PFSK-1 (cell line): Measurements from ENCODE around the gene HOXC11.

Experiments
- POLR2AphosphoS5 ChIP-seq: IDR thresholded peaks from 2 replicates; pipeline ENCODE4 v1.6.1; 2012; ENCODE audit warnings: low read depth, mild to moderate bottlenecking, control low read depth, low read length, moderate library complexity
- TAF1 ChIP-seq: IDR thresholded peaks from 2 replicates; pipeline ENCODE4 v1.6.1; 2012; ENCODE audit warnings: low read length, control low read depth, borderline replicate concordance; ENCODE audit not compliant: insufficient read depth
- TF ChIP-seq, protein P1 (sequence below), 2 experiments: IDR thresholded peaks; 2 replicates each; pipeline versions ENCODE4 v1.6.1 to v1.8.0; 2011 to 2012; ENCODE audit warnings: low read depth in 2 of 2, low read length in 2 of 2, control low read depth in 1 of 2, inconsistent platforms in 1 of 2, mild to moderate bottlenecking in 1 of 2, moderate library complexity in 1 of 2; ENCODE audit not compliant: insufficient read depth in 1 of 2

DNA sequence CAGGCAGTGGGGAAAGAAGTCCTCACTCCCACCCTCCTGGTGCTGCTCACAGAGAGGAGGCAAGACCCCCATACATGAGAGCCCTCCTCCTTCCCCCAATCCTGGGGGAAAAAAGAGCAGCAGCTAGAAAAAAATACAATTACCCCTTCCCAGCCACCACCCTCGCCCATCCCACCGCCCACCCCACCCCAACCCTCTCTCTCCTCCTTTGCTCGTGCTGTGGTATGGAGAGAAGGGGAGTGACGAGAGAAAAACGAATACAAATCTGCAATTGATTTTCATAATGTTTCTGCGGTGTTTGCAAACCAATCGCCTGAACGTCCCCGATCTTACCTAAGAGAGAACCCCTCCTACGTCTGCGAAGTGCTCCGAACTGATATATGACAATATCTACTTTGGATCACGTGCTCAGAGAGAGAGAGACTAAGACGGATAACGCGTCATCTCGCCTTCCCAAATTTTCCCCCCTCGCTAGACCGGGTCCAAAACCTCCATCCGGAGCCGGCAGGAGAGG lies at the start of gene HOXC11:
- TF ChIP-seq TAF1 = no peak
- TF ChIP-seq POLR2AphosphoS5 = no peak
- TF ChIP-seq, protein P1, sequence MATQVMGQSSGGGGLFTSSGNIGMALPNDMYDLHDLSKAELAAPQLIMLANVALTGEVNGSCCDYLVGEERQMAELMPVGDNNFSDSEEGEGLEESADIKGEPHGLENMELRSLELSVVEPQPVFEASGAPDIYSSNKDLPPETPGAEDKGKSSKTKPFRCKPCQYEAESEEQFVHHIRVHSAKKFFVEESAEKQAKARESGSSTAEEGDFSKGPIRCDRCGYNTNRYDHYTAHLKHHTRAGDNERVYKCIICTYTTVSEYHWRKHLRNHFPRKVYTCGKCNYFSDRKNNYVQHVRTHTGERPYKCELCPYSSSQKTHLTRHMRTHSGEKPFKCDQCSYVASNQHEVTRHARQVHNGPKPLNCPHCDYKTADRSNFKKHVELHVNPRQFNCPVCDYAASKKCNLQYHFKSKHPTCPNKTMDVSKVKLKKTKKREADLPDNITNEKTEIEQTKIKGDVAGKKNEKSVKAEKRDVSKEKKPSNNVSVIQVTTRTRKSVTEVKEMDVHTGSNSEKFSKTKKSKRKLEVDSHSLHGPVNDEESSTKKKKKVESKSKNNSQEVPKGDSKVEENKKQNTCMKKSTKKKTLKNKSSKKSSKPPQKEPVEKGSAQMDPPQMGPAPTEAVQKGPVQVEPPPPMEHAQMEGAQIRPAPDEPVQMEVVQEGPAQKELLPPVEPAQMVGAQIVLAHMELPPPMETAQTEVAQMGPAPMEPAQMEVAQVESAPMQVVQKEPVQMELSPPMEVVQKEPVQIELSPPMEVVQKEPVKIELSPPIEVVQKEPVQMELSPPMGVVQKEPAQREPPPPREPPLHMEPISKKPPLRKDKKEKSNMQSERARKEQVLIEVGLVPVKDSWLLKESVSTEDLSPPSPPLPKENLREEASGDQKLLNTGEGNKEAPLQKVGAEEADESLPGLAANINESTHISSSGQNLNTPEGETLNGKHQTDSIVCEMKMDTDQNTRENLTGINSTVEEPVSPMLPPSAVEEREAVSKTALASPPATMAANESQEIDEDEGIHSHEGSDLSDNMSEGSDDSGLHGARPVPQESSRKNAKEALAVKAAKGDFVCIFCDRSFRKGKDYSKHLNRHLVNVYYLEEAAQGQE (IDR thresholded peaks at IDR 0.05; ENCODE audit: insufficient read depth in 1 of 2, low read depth in 2 of 2, low read length in 2 of 2) = no peak
